HepG2 (cell line): ENCODE measurements around the gene NOG. TPM values are rescaled to one million over a fixed set of nuclear protein-coding genes. Genes with fewer than 3 reads are reported as not detected.

Experiments
- ADNP ChIP-seq: sonication (generic); formaldehyde crosslinking; IDR thresholded peaks from 2 replicates; pipeline ENCODE4 v1.4.0; 2020; ENCODE audit warnings: missing genetic modification reagents
- FOXK1 ChIP-seq: sonication (generic); formaldehyde crosslinking; IDR thresholded peaks from 2 replicates; pipeline ENCODE4 v1.4.0; 2020; ENCODE audit warnings: low read depth, missing genetic modification reagents, borderline replicate concordance
- FOXM1 ChIP-seq: sonication (generic); formaldehyde crosslinking; IDR thresholded peaks from 2 replicates; pipeline ENCODE4 v1.5.0; 2020; ENCODE audit warnings: missing genetic modification reagents
- GFI1 ChIP-seq: sonication (generic); formaldehyde crosslinking; IDR thresholded peaks from 2 replicates; pipeline ENCODE4 v1.5.0; 2020; ENCODE audit warnings: missing genetic modification reagents, mild to moderate bottlenecking, borderline replicate concordance
- HNF4A ChIP-seq: sonication (generic); formaldehyde crosslinking; IDR thresholded peaks from 2 replicates; pipeline ENCODE4 v1.4.0; 2020; ENCODE audit warnings: missing genetic modification reagents
- HNRNPLL ChIP-seq: fragments of 200-400 bp; formaldehyde crosslinking; IDR thresholded peaks from 2 replicates; pipeline ENCODE4 v1.6.1; 2017; ENCODE audit warnings: mild to moderate bottlenecking, low read depth, low read length; ENCODE audit not compliant: poor library complexity, severe bottlenecking
- HNRNPUL1 ChIP-seq: fragments of 200-400 bp; formaldehyde crosslinking; IDR thresholded peaks from 2 replicates; pipeline ENCODE4 v1.6.1; 2017; ENCODE audit warnings: low read depth, mild to moderate bottlenecking, low read length, moderate library complexity
- IRX3 ChIP-seq: sonication (generic); formaldehyde crosslinking; IDR thresholded peaks from 2 replicates; pipeline ENCODE4 v1.8.1; 2023; ENCODE audit warnings: mild to moderate bottlenecking, low read depth, missing genetic modification reagents, borderline replicate concordance
- KDM2A ChIP-seq: sonication (generic); formaldehyde crosslinking; IDR thresholded peaks from 2 replicates; pipeline ENCODE4 v1.4.0; 2020; ENCODE audit warnings: low read depth, missing genetic modification reagents, borderline replicate concordance
- NPAS2 ChIP-seq: sonication (generic); formaldehyde crosslinking; IDR thresholded peaks from 2 replicates; pipeline ENCODE4 v1.8.0; 2022; ENCODE audit warnings: mild to moderate bottlenecking, missing genetic modification reagents, borderline replicate concordance
- NRL ChIP-seq: sonication (generic); formaldehyde crosslinking; IDR thresholded peaks from 2 replicates; pipeline ENCODE4 v1.5.0; 2020; ENCODE audit warnings: missing genetic modification reagents, mild to moderate bottlenecking, moderate library complexity, borderline replicate concordance
- PHF21A ChIP-seq: sonication (generic); formaldehyde crosslinking; IDR thresholded peaks from 2 replicates; pipeline ENCODE4 v1.5.0; 2020; ENCODE audit warnings: mild to moderate bottlenecking, missing genetic modification reagents
- RBM22 ChIP-seq: fragments of 200-400 bp; formaldehyde crosslinking; optimal IDR thresholded peaks from 2 replicates; pipeline ENCODE3; 2017; ENCODE audit warnings: mild to moderate bottlenecking, low read length, moderate library complexity
- RFX3 ChIP-seq: IDR thresholded peaks from 2 replicates; pipeline ENCODE4 v1.6.1; 2016; ENCODE audit warnings: missing biosample characterization, missing genetic modification reagents
- SNAI1 ChIP-seq: sonication (generic); formaldehyde crosslinking; IDR thresholded peaks from 2 replicates; pipeline ENCODE4 v1.5.0; 2020; ENCODE audit warnings: mild to moderate bottlenecking, missing genetic modification reagents, borderline replicate concordance
- SNAPC2 ChIP-seq: sonication (generic); formaldehyde crosslinking; IDR thresholded peaks from 2 replicates; pipeline ENCODE4 v1.8.1; 2022; ENCODE audit warnings: mild to moderate bottlenecking, missing genetic modification reagents
- TCF7L2 ChIP-seq: IDR thresholded peaks from 2 replicates; pipeline ENCODE4 v1.6.1; 2011; ENCODE audit warnings: mild to moderate bottlenecking, low read depth, low read length, moderate library complexity
- ZNF235 ChIP-seq: sonication (generic); formaldehyde crosslinking; IDR thresholded peaks from 2 replicates; pipeline ENCODE4 v1.8.1; 2023; ENCODE audit warnings: mild to moderate bottlenecking, missing genetic modification reagents, borderline replicate concordance
- ZNF343 ChIP-seq: sonication (generic); formaldehyde crosslinking; IDR thresholded peaks from 2 replicates; pipeline ENCODE4 v1.4.0; 2020; ENCODE audit warnings: mild to moderate bottlenecking, missing genetic modification reagents
- ZNF460 ChIP-seq: sonication (generic); formaldehyde crosslinking; IDR thresholded peaks from 2 replicates; pipeline ENCODE4 v1.5.1; 2020; ENCODE audit warnings: missing genetic modification reagents, mild to moderate bottlenecking, borderline replicate concordance
- ZNF570 ChIP-seq: sonication (generic); formaldehyde crosslinking; IDR thresholded peaks from 2 replicates; pipeline ENCODE4 v1.4.0; 2020; ENCODE audit warnings: mild to moderate bottlenecking, missing genetic modification reagents, borderline replicate concordance
- ZNF709 ChIP-seq: sonication (generic); formaldehyde crosslinking; IDR thresholded peaks from 2 replicates; pipeline ENCODE4 v1.5.0; 2020; ENCODE audit warnings: mild to moderate bottlenecking, missing genetic modification reagents
- ZNF776 ChIP-seq: sonication (generic); formaldehyde crosslinking; IDR thresholded peaks from 2 replicates; pipeline ENCODE4 v1.4.0; 2020; ENCODE audit warnings: mild to moderate bottlenecking, missing genetic modification reagents
- polyA plus RNA-seq, 8 experiments: library from polyadenylated mRNA; depleted of rRNA in 3 of 8; stranded (reverse) in 7 of 8; unstranded in 1 of 8; fragments of >200 nt; fragmentation: Illumina TruSeq in 4 of 8; extraction: Trizol in 4 of 8; gene quantifications; 2 replicates each; pipeline versions ENCODE4 v1.2.1 to v1.2.3, GENCODE V29; 2011 to 2016; ENCODE audit warnings: low read depth in 4 of 8, missing spikeins in 1 of 8, mixed read lengths in 1 of 8; ENCODE audit not compliant: insufficient read depth in 1 of 8
- total RNA-seq, 5 experiments: library from RNA; depleted of rRNA; stranded (reverse); fragments of >200 nt; fragmentation: Illumina TruSeq; extraction: Trizol; gene quantifications; 2 replicates each; pipeline ENCODE4 v1.2.3, GENCODE V29; 2016; ENCODE audit warnings: low read depth in 1 of 5
- TF ChIP-seq, protein P1 (sequence below): sonication (generic); formaldehyde crosslinking; IDR thresholded peaks from 2 replicates; pipeline ENCODE4 v1.8.0; 2022; ENCODE audit warnings: missing genetic modification reagents, mild to moderate bottlenecking, borderline replicate concordance
- TF ChIP-seq, protein P2 (sequence below): IDR thresholded peaks from 2 replicates; pipeline ENCODE4 v1.6.1; 2016; ENCODE audit warnings: mild to moderate bottlenecking, missing biosample characterization, missing genetic modification reagents
- TF ChIP-seq, protein P3 (sequence below): sonication (generic); formaldehyde crosslinking; IDR thresholded peaks from 2 replicates; pipeline ENCODE4 v1.9.0; 2021; ENCODE audit warnings: missing genetic modification reagents, borderline replicate concordance
- TF ChIP-seq, protein P4 (sequence below): IDR thresholded peaks from 2 replicates; pipeline ENCODE4 v1.6.1; 2016; ENCODE audit warnings: missing compliant biosample characterization, missing genetic modification reagents, borderline replicate concordance

NOG gene
- total and polyA plus RNA-seq, 2 of the 13 experiments (the other 11 are each of a cell fraction or from before 2014, with no cell fraction given), result not detected

- TF ChIP-seq ZNF460 (CRISPR knock-in tag) (no peak), HNRNPLL (peak; percentile 85), TCF7L2 (no peak), ZNF776 (CRISPR knock-in tag) (no peak; the same call in 1 of the 2 replicates), ZNF709 (no peak), HNF4A (no peak), ZNF343 (peak; percentile 66; the same call in 1 of the 2 replicates), KDM2A (CRISPR knock-in tag) (0 out of 2 replicates have a peak, but pooled peaks have one; percentile 10), GFI1 (no peak), HNRNPUL1 (no peak), SNAI1 (CRISPR knock-in tag) (no peak), FOXK1 (no peak), RBM22 (no peak), ZNF570 (CRISPR knock-in tag) (no peak), NPAS2 (no peak), NRL (CRISPR knock-in tag) (no peak), ZNF235 (peak; percentile 29; the same call in 1 of the 2 replicates), SNAPC2 (CRISPR knock-in tag) (no peak), PHF21A (0 out of 2 replicates have a peak, but pooled peaks have one; percentile 28), FOXM1 (CRISPR knock-in tag) (no peak), RFX3 (no peak), IRX3 (CRISPR knock-in tag) (no peak), ADNP (CRISPR knock-in tag) (no peak)
- TF ChIP-seq, protein P1, sequence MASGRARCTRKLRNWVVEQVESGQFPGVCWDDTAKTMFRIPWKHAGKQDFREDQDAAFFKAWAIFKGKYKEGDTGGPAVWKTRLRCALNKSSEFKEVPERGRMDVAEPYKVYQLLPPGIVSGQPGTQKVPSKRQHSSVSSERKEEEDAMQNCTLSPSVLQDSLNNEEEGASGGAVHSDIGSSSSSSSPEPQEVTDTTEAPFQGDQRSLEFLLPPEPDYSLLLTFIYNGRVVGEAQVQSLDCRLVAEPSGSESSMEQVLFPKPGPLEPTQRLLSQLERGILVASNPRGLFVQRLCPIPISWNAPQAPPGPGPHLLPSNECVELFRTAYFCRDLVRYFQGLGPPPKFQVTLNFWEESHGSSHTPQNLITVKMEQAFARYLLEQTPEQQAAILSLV, result peak; percentile 22; the same call in 1 of the 2 replicates
- TF ChIP-seq, protein P2, sequence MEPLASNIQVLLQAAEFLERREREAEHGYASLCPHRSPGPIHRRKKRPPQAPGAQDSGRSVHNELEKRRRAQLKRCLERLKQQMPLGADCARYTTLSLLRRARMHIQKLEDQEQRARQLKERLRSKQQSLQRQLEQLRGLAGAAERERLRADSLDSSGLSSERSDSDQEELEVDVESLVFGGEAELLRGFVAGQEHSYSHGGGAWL (CRISPR knock-in tag), result peak; percentile 16; the same call in 1 of the 2 replicates
- TF ChIP-seq, protein P3, sequence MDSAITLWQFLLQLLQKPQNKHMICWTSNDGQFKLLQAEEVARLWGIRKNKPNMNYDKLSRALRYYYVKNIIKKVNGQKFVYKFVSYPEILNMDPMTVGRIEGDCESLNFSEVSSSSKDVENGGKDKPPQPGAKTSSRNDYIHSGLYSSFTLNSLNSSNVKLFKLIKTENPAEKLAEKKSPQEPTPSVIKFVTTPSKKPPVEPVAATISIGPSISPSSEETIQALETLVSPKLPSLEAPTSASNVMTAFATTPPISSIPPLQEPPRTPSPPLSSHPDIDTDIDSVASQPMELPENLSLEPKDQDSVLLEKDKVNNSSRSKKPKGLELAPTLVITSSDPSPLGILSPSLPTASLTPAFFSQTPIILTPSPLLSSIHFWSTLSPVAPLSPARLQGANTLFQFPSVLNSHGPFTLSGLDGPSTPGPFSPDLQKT, result no peak
- TF ChIP-seq, protein P4, sequence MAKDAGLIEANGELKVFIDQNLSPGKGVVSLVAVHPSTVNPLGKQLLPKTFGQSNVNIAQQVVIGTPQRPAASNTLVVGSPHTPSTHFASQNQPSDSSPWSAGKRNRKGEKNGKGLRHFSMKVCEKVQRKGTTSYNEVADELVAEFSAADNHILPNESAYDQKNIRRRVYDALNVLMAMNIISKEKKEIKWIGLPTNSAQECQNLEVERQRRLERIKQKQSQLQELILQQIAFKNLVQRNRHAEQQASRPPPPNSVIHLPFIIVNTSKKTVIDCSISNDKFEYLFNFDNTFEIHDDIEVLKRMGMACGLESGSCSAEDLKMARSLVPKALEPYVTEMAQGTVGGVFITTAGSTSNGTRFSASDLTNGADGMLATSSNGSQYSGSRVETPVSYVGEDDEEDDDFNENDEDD (CRISPR knock-in tag), result peak; percentile 24; the same call in 1 of the 2 replicates
Observed at GRCh38 chr17:56593646-56594319, at the start of gene NOG (continued).
